Tibial nerve (tissue), 4 donors: ENCODE measurements around the gene HAPLN2.

Experiments
- CTCF ChIP-seq, 5 experiments: fragments of 200-600 bp in 3 of 5; fragments of 450-650 bp in 2 of 5; sonication (generic) in 3 of 5; IDR thresholded peaks; one replicate each; pipeline ENCODE4 v1.5.1; 2016 to 2019; ENCODE audit warnings: antibody characterized with exemption in 5 of 5, mild to moderate bottlenecking in 3 of 5, moderate library complexity in 2 of 5
- EP300 ChIP-seq, 2 donors: sonication (generic); formaldehyde crosslinking; IDR thresholded peaks; one replicate each; pipeline ENCODE4 v1.6.1; 2017; ENCODE audit warnings: antibody characterized with exemption in 2 of 2, mild to moderate bottlenecking in 1 of 2
- POLR2A ChIP-seq, 2 donors: fragments of 450-650 bp; IDR thresholded peaks; one replicate each; pipeline ENCODE4 v1.6.1; 2017; ENCODE audit warnings: antibody characterized with exemption in 2 of 2, mild to moderate bottlenecking in 2 of 2, moderate library complexity in 2 of 2

GRCh38 chr1:156612666-156613065 is 6.5 kb upstream of the HAPLN2 start:
- TF ChIP-seq CTCF (IDR thresholded peaks at IDR 0.05): no peak
- TF ChIP-seq POLR2A (IDR thresholded peaks at IDR 0.05): no peak
- TF ChIP-seq EP300 (IDR thresholded peaks at IDR 0.05): no peak
